HG03432 (cell line): ENCODE data around the gene LILRA5.
"Not testable (repeated sequence)": the region's sequence is repeated elsewhere in the genome, so short reads cannot be mapped to it uniquely, and the experiment has no call there.

Source experiments
- ATAC-seq: cut with Tn5 transposase; IDR thresholded peaks from one replicate; pipeline ENCODE4 v1.9.1; 2021; ENCODE audit warnings: mild to moderate bottlenecking, moderate library complexity; ENCODE audit not compliant: unreplicated experiment

Gene LILRA5

DNA sequence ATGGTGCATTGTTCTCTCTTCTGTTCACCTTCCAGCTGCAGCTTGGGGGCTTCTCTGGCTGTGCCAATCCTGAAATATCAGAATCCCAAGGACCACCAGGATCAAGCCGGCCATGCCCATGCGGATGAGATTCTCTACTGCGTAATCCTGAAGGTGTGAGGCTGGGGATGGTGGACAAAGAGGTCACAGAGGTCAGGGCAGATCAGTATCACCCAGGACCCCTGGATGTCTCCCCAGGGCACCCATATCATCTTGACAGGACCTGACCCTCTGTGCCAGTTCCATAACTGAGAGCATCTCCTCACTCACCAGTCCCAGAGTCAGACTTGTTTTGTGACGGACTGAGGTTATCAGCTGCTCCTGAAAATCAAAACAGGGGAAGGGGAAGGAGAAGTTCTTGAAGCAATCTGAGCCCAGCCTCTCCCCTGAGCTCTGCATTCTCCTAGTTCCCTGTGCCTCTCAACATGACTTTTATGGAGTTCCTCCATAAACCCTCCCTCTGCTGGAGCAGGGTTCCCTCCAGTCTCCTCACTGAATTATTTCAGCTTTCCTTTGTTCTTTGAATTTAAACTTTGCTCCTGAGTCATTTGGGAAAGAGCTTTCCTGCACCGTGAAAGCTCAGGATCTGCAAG, 5.5 kb downstream of the LILRA5 start:
- no peak for ATAC-seq

DNA sequence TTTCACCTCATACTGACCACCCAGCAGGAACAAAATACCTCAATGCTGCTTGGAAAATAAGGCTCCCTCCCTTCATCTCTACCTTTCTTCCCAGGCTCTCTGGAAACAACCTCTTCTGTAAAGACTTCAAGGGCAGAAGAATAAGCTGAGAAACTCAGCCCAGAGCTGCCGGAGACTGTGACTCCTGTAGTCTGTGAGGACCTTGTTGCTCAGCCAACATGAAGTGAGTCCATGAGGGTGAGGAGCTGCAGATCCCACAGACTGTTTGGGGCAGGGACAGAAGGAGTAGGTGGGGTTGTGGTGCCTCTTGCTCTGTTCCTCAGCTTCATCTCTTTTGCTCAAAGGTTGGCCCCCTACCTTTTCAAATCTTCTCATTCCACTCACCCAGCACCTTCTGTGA, 7.8 kb downstream of the LILRA5 start:
- ATAC-seq = no peak

DNA sequence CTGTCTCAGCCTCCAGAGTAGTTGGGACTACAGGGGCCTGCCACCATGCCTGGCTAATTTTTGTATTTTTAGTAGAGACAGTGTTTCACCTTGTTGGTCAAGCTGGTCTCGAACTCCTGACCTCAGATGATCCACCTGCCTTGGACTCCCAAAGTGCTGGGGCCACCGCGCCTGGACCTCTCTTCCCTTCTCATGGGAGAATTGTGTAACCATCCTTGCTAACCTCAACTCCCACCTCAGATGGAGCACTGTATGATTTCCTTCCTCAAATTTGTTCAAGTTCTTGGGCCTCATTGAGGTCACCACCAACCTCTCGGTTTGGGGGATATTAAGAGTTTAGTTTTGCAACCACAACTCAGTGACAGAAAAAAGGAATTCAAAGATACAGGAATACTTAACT, 10.7 kb downstream of the LILRA5 start:
- no peak for ATAC-seq

DNA sequence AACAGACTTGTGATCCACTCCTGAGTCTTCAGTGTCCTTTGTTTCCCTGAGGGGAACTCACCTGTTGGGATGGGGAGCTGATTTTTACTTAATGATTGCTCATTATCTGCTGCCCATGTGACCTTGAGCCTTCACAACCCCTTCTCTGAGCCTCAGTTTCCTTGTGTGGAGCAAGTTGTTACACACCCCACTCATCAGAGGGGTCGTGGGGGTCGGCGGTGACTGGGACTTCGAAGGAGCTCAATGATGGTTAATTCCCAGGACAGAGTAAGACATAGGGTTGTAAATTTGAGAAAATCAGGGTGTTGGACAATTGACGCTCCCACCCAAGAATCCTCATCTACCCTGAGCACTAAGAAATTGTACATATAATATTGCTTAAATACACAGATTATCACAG, 13.5 kb downstream of the LILRA5 start:
- no peak for ATAC-seq

DNA sequence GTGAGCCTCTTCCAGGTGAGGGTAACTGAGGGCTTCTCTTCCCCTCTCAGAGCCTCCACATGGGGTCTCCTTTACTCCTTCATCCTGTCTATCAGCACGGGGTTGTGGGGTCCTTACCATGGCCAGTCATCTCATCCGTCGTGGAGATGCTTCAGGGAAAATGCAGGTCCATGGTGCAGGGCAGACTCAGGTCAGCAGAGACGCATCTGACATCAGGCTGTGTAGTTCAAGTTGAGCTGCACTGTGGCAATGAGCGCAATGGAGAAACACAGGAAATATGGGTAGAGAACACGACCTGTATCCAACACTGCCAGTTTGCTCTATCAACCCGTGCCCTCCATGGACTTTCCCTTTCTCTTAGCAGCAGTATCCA, 13.9 kb downstream of the LILRA5 start:
- ATAC-seq = no peak

DNA sequence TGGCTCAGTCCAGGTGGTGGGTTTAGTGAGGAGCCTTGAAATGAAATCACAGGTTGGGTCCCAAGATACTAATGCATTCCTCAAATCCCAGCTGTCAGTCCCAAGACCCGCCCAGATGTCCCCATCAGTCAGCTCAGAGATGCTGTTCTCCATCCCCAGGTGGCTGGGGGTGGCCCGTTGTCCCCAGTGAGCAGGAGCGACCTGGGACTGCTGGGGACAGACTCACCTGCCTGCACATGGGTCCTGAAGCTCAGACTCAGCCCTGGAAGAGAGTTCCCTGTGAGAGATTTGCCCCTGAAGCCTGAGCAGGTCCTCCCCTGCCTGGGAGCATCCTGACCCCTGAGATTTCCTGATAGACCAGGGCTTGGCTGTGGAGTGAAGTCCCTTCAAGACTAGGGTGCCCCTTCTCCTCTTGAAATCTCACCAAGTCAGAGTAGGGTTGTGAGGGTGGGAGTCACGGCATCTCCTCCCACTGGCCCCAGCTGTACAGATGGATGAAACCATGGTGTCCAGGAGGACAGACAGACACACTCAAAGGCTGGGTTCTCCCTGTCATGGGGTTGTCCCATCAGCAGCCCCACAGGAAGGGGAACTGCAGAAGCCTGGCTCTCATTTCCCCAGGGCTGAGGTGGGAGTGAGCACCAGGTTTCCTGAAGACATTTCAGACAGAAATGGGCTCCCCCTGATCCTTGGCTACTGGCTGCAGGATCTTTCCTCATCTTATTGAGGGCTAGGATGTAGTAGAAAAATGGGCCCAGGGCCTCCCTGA, 14.4 kb downstream of the LILRA5 start:
- ATAC-seq = no peak

DNA sequence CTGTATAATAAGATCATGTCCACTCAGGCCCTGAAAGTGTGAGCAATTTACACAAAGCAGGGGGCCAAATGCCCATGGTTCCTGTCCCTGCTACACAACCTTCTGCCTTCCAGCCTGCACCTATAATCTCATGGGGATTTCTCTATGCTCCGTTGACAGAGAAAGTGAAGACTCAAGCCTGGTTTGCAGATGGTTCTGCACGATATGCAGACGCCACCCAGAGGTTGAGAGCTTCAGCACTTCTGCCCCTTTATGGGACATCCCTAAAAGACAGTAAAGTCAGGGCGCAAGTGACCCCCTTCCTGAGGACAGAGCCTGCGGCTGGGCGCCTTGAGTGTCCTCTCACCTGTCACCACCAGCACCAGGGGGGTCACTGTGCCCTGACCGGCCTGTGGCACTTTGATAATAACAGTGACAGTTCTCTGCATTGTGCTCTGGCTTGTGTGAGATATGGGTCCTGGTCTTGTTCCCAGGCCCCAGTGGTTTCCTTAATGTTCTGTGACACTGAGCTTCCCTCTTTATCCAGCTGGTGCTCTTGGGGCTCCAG, 15.1 kb downstream of the LILRA5 start:
- ATAC-seq = no peak

DNA sequence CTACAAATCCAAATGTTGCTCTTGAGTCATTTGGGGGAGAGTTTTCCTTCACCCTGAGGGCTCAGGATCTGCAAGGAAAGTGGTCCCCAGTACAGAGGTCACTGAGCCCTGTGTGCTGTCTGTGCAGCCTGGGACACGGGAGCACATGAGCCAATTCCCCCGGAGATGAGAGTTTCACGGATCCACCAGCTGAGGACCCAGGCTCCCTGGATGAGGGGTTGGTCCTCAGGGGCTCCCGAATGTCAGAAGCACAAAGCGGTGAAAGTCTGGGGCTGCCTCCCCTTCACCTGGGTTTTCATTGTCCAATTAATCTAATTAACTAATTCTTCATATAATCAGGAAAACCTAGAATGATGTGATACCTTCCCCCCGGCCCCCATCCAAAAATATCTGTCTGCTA, 18.4 kb downstream of the LILRA5 start:
- no peak for ATAC-seq

DNA sequence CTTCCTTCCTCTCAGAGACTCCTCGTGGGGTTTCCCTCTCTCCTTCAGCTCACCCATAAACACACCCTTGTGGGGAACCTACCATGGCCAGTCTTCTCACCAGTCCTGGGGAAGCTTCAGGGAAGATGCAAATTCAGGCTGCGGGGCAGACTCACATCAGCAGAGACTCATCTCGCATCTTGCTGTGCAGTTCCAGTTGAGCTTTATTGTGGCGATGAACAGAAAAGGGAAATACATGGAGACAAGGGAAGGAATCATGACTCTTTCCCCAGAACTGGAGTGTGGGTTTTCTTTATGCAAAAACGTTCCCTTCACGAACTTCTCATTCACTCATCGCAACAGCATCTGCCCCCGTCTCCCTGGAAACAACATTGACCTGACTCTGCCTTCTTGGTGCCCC, 23.8 kb downstream of the LILRA5 start:
- ATAC-seq = not testable (repeated sequence)

DNA sequence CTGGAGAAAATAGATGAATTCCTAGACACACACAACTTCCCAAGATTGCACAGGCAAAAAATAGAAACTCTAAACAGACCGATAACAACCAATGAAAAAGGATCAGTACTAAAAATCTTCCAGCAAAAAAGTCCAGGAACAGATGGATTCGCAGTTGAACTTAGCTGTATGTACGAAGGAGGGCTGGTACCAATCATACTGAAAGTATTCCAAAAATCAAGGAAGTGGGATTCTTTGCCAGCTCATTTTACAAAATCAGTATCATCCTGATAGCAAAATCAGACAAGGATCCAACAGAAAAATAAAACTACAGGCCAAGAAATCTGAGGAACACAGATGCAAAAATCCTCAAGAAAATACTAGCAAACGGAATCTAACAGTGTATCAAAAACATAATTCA, 25.5 kb downstream of the LILRA5 start:
- ATAC-seq = no peak

DNA sequence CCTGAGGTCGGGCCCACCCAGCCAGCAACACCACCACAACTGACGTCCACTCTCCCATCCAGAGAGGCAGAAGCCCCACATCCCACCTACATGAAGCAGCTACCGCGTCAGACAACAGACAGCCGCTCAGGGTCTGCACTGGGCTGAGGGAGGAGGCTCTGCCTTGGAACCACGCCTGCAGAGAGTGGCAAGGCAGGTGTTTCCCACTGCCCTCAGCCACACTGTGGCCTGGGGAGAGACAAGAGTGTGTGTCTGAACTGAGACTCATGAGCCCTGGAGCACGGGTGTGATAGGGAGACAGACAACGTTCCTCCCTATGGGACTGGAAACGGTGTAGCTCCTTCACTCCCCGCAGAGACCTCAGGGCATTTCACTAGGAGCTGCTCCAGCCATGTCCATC, 26.7 kb downstream of the LILRA5 start:
- ATAC-seq = not testable (repeated sequence)

DNA sequence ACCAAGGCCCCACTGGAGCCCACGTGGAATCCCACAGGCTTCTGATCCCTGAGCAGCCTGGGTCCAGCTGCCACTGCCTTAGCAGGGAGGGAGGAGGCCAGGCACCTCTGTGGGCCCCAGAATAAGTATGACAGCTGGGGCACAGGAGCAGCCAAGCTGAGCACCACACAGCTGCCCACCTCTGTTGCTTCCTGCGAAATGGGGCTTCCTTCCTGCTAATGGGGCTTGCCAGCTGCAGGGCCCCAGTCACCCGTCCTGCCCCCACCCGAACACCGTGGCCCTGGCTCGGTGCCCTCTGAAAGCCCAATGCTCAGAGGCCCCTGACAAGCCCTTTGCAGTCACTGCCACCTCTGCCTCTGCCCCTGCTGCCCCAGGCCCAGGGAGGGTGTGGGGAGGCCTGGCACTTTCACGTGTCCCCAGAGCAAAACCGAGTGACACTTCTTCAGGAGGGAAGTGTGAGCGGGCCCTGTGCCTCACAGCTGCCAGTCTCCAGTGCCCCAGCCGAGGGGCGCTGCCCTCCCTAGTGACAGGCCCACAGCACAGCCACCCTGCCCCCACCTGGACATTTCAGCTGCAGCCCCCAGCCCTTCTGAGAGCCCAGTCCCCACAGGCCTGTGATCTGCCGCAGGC, 27.4 kb downstream of the LILRA5 start:
- not testable (repeated sequence) for ATAC-seq

DNA sequence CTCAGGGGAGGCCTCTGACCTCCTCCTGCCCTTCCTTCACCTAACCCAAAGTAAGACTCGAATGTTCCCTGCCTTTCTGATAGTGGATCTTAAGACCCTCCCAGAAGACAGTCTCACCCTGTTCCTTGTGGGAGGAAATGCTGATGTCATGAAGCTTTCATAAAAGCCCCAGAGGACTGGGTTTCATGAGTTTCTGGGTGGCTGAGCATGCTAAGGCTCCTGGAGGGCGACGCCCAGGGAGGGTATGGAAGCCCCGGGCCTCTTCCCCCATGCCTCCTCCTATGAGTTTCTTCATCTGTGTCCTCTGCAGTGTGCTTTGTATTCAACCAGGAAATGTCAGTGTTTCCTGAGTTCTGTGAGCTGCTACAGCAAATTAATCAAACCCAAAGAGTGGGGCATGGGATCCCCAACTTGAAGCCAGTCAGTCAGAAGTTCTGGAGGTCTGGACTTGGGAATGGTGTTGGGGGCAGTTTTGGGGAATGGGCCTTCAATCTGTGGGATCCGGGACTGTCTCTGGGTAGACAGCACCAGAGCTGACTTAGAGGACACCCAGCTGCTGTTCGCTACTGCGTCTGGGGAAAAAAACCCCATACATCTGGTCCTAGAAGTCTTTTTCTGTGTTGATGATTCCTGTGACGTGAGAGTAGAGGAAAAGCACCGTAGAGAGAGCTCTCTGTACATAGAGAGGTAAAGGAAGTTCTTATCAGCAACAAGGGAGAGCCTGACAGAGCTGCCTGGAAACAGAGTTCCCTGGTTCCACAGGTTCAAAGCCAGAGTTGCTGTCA, 30.1 kb downstream of the LILRA5 start:
- ATAC-seq = no peak

DNA sequence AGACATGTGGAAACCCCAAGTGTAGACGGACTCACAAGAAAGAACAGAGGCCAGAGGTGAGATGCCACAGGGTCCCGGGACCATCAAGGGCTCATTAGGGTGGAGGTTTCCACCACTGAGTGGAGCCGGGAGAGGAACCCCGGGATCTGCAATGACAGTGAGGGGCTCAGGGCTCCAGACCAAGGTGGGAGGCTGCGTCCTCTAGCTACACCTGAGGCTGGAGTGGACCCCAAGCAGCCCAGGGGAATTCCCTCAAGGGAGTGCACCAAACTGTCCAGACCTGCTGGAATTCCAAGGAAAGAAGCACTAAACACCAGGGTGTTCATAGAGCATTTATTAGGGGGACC, 31.3 kb downstream of the LILRA5 start:
- ATAC-seq = not testable (repeated sequence)

DNA sequence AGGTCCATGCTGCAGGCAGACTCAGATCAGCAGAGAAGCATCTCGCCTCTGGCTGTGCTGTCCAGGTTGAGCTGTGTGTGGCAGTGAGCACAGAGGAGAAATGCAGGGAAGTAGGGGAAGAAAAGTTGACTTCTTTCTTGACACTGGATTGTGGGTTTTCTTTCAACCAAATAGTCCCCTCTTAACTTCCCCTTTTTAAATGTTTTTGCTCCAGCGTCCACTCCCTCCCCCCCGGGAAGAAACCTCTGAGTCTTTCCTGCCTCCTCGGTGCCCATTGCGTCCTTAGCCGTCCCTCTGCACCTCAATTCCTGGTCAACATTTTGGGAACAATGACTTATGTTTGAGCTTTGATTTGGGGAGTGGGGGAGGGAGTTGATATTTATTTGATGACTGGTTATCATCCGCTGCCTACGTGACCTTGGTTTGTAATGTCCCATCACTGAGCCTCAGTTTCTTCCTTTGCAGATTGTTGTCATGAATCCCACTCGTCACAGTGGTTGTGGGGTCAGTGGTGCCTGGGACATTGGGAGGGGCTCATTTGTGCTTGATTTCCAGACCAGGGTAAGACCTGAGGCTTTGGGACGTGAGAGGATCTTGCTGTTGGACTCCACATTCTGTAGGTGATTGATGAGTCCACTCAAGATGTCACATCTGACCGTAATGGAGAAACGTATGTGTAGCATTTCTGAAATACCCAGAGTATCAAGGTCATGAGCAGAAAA, 31.8 kb downstream of the LILRA5 start, which contains the start of gene LILRB2:
Gene LILRB2 (minus strand): TSS at position 104 of the 722 bp plus-strand sequence. CDS start 614 bp downstream, outside the sequence.
- ATAC-seq = no peak

DNA sequence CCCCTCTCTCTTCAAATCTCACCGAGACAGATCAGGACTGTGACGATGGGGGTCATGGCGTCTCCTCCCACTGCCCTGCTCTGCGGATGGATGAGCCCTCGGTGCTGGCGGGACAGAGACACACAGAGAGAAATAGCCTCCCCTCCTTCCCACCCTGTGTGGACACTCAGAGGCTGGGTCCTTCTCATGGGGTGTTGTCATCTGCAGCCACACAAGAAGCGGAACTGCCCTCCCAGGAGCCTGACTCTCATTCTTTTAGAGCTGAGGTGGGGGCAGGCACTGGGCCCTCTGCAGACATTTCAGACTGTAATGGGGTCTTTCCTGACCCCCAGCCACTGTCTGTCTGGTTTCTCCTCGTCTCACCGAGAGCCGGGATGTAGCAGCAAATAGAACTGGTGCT, 32.5 kb downstream of the LILRA5 start:
- not testable (repeated sequence) for ATAC-seq

DNA sequence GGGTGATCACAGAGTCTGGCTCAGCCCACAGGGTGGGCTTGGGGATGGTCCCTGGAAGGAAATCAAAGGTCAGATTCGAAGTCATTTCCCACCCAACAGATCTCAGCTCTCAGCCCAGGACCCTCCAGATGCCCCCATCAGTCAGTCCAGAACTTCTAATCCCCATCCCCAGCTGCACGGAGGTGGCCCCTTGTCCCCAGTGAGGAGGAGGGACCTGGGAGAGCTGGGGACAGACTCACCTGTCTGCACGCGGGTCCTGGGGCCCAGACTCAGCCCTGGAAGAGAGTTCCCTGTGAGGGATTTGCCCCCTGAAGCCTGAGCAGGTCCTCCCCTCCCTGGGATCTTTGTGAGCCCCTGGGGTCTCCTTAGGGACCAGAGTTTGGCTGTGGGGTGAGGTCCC, 32.9 kb downstream of the LILRA5 start:
- not testable (repeated sequence) for ATAC-seq

DNA sequence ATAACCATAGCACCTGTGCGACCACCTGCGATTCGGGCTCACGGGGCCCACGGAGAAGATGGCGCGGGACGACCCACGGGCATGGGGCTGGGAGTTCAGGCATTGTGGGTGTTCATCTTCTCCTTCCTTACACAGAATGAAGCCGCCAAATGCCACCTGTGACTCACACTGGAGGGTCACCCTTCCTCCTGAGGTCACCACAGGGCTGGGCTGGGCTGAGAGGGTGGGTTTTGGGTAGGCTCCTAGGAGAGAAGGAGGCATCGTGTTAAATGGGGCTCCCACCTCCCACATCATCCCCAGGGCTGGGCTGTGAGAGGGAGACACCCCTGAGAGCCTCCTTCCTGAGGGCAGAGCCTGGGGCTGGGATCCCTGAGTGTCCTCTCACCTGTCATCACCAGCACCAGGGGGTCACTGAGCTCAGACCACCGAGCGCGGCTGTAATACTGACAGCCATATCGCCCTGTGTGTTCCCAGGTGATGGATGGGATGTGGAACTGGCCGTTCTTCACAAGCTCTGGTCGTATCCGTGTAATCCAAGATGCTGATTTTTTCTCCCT, 33.5 kb downstream of the LILRA5 start:
- ATAC-seq = no peak

DNA sequence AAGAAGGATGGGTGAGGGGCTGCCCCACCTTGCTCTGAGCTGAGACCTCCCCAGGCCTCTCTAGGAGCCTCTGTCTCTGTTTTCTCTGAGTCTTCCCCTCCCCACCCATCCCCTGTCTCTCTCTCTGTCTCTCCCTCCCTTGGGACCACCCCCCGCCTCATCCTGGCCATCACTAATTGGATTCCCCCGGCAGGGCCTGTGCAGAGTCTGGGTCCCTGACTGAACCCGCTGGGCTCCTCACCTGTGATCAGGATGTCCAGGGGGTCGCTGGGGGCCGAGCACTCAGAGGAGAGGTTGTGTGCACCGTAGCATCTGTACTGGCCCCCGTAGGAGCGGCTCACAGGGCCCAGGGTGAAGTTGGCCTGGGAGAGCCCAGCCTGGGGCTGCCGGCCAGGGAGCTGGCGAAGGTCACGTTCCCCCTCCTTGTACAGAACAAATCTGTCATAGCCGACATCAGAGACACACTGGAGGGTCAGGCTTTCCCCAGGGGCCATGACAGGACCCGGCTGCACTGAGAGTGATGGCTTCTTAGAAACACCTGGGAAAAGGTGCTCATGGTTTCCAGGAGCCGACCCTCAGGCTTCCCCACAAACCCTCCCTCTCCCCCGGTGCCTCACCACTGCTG, 34.3 kb downstream of the LILRA5 start:
- ATAC-seq = not testable (repeated sequence)

DNA sequence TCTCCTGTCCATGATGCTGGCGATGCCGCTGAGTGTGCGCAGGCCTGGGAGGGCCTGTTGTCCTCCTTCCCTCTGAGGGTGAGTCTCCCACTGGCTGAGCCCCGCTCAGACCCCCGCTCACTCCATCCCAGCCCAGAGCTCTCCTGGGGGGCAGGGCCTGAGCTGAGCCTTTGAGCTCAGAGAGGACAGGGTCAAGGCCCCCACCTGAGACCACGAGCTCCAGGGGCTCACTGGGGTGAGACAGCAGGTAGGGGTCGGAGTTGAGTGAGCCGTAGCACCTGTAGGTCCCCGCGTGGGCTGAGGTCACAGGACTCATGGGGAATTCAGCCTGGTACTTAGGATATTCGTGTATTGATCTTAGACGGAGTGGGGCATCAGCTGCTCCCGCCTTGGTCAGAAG, 34.9 kb downstream of the LILRA5 start:
- not testable (repeated sequence) for ATAC-seq
